VCaP (cell line): ENCODE results near the gene PRG2.

Experiments used
- H3K27ac ChIP-seq: fragments of 450-650 bp; 2 replicates; pipeline ENCODE4 v1.5.1; 2017
- CTCF ChIP-seq: fragments of 450-650 bp; conservative IDR thresholded peaks from 2 replicates; pipeline ENCODE4 v1.5.1; 2017; ENCODE audit warnings: mild to moderate bottlenecking, moderate library complexity

Gene PRG2

GRCh38 chr11:57424792-57425564 lies 34.5 kb upstream of the PRG2 start:
- no peak overlapping the region for H3K27ac ChIP-seq
- TF ChIP-seq CTCF: no peak

GRCh38 chr11:57424137-57424791 lies 33.8 kb upstream of the PRG2 start:
- no peak overlapping the region for H3K27ac ChIP-seq
- TF ChIP-seq CTCF: no peak

GRCh38 chr11:57422669-57423068 lies 32.2 kb upstream of the PRG2 start:
- no peak for TF ChIP-seq CTCF
- no peak overlapping the region for H3K27ac ChIP-seq

GRCh38 chr11:57421805-57422204 lies 31.4 kb upstream of the PRG2 start:
- H3K27ac ChIP-seq: no peak overlapping the region
- TF ChIP-seq CTCF: no peak

- no peak overlapping the region for H3K27ac ChIP-seq
- no peak for TF ChIP-seq CTCF
These were observed 30.6 kb upstream of the PRG2 start for GRCh38 chr11:57421066-57421465.

GRCh38 chr11:57419146-57419545 lies 28.7 kb upstream of the PRG2 start:
- no peak overlapping the region for H3K27ac ChIP-seq
- TF ChIP-seq CTCF: no peak

GRCh38 chr11:57418131-57418530 lies 27.7 kb upstream of the PRG2 start:
- TF ChIP-seq CTCF: no peak
- H3K27ac ChIP-seq: no peak overlapping the region
